Ammon's horn (tissue), 1 donor: ENCODE measurements around the gene CDC37.

Experiments
- DNase-seq: peaks from one replicate; pipeline ENCODE4 v3.0.0-alpha.2; 2016; ENCODE audit warnings: low spot score

Gene CDC37

GRCh38 chr19:10352764-10353671, 50.3 kb downstream of the CDC37 start:
- DNase-seq, result no peak

GRCh38 chr19:10346509-10346908, 56.8 kb downstream of the CDC37 start:
- DNase-seq, result peak; percentile 56

DNA sequence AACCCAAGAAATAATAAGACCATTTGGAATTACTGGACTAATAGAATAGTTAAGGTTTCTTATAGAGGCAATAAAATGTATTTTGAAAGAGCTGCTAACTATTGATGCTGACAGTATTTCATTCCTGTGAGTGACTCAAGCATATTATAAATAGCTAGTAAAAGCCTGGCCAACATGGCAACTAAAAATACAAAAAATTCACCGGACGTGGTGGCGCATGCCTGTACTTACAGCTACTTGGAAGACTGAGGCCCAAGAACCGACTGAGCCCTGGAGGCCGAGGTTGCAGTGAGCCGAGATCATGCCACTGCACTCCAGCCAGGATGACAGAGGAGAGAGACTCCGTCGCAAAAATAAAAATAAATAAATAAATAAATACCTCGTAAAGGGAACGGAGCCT, 58.6 kb downstream of the CDC37 start:
- DNase-seq, result peak; percentile 18

DNA sequence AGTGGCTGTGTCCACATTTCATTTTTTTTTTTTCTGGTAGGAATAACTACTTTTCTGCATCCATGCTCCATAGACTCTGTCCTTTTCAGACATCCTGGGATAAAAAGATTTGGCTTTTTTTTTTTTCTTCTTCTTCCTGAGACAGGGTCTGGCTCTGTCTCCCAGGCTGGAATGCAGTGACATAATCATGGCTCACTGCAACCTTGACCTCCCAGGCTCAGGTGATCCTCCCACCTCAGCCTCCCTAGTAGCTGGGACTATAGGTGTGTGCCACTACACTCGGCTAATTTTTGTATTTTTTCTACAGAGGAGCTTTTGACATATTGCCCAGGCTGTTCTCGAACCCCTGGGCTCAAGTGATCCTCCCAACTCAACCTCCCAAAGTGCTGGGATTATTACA, 59.8 kb downstream of the CDC37 start:
- no peak for DNase-seq
